Astrocyte (in vitro differentiated cells and primary cell): ENCODE measurements around the gene VAV1. TPM values are rescaled to one million over a fixed set of nuclear protein-coding genes. Genes with fewer than 3 reads are reported as not detected.

ENCODE experiments used
- DNase-seq: peaks from one replicate; pipeline ENCODE4 v3.0.0-alpha.2; 2010; ENCODE audit warnings: low read depth
- FAIRE-seq: peaks from 2 replicates; lab custom pipeline; 2011; peaks lifted over from hg19 to GRCh38; lab: Jason Lieb, UNC
- H2AFZ ChIP-seq: 2 replicates; pipeline ENCODE4 v1.6.0; 2012; ENCODE audit warnings: low read depth, low read length, inconsistent platforms
- H3K27ac ChIP-seq: 2 replicates; pipeline ENCODE4 v1.5.1; 2011; ENCODE audit warnings: low read depth, low read length, inconsistent platforms
- H3K27me3 ChIP-seq: 2 replicates; pipeline ENCODE4 v1.6.0; 2011; ENCODE audit warnings: low read length, inconsistent platforms; ENCODE audit not compliant: insufficient read depth
- H3K36me3 ChIP-seq: 2 replicates; pipeline ENCODE4 v1.5.1; 2011; ENCODE audit warnings: low read length, inconsistent platforms; ENCODE audit not compliant: insufficient read depth
- H3K4me1 ChIP-seq: 2 replicates; pipeline ENCODE4 v1.5.1; 2011; ENCODE audit warnings: low read length, inconsistent platforms; ENCODE audit not compliant: insufficient read depth
- H3K4me2 ChIP-seq: 2 replicates; pipeline ENCODE4 v1.6.0; 2012; ENCODE audit warnings: low read length, inconsistent platforms
- H3K4me3 ChIP-seq: 2 replicates; pipeline ENCODE4 v1.5.1; 2011; ENCODE audit warnings: low read depth, mild to moderate bottlenecking, low read length, inconsistent platforms; ENCODE audit not compliant: insufficient read depth
- H3K79me2 ChIP-seq: 2 replicates; pipeline ENCODE4 v1.6.0; 2012; ENCODE audit warnings: mild to moderate bottlenecking, low read length, inconsistent platforms; ENCODE audit not compliant: insufficient read depth
- H3K9ac ChIP-seq: 2 replicates; pipeline ENCODE4 v1.6.0; 2012; ENCODE audit warnings: mild to moderate bottlenecking, low read length, inconsistent platforms
- H3K9me3 ChIP-seq: 2 replicates; pipeline ENCODE4 v1.5.1; 2012; ENCODE audit warnings: low read depth, mild to moderate bottlenecking, low read length, inconsistent platforms; ENCODE audit not compliant: insufficient read depth
- H4K20me1 ChIP-seq: 2 replicates; pipeline ENCODE4 v1.6.0; 2012; ENCODE audit warnings: low read length, inconsistent platforms; ENCODE audit not compliant: insufficient read depth
- H3K27ac Mint-ChIP-seq: one replicate; pipeline ENCODE4 v1.8.0; 2021; ENCODE audit warnings: mild to moderate bottlenecking, mixed read lengths; ENCODE audit not compliant: unreplicated experiment
- H3K27me3 Mint-ChIP-seq: one replicate; pipeline ENCODE4 v1.8.0; 2021; ENCODE audit warnings: low read depth, mixed read lengths; ENCODE audit not compliant: unreplicated experiment
- H3K36me3 Mint-ChIP-seq: one replicate; pipeline ENCODE4 v1.8.0; 2021; ENCODE audit warnings: low read depth, mixed read lengths; ENCODE audit not compliant: unreplicated experiment
- H3K4me1 Mint-ChIP-seq: one replicate; pipeline ENCODE4 v1.8.0; 2021; ENCODE audit warnings: low read depth, mixed read lengths; ENCODE audit not compliant: unreplicated experiment
- H3K4me3 Mint-ChIP-seq: one replicate; pipeline ENCODE4 v1.8.0; 2021; ENCODE audit warnings: mild to moderate bottlenecking, moderate library complexity, mixed read lengths; ENCODE audit not compliant: unreplicated experiment
- H3K9me3 Mint-ChIP-seq: one replicate; pipeline ENCODE4 v1.8.0; 2021; ENCODE audit warnings: mild to moderate bottlenecking, mixed read lengths; ENCODE audit not compliant: unreplicated experiment
- EZH2 ChIP-seq: IDR thresholded peaks from 2 replicates; pipeline ENCODE4 v1.6.1; 2012; ENCODE audit warnings: mild to moderate bottlenecking, low read length, inconsistent platforms; ENCODE audit not compliant: insufficient read depth
- total RNA-seq: library from RNA; stranded (reverse); gene quantifications from 2 replicates; pipeline ENCODE4 v1.2.1, GENCODE V29; 2021
- TF ChIP-seq, protein P1 (sequence below): IDR thresholded peaks from 2 replicates; pipeline ENCODE4 v1.5.1; 2011; ENCODE audit warnings: low read depth, mild to moderate bottlenecking, inconsistent platforms, low read length, moderate library complexity; ENCODE audit not compliant: insufficient read depth

The VAV1 gene
- total RNA-seq, 1 donor from 2014 or later = not detected

DNA sequence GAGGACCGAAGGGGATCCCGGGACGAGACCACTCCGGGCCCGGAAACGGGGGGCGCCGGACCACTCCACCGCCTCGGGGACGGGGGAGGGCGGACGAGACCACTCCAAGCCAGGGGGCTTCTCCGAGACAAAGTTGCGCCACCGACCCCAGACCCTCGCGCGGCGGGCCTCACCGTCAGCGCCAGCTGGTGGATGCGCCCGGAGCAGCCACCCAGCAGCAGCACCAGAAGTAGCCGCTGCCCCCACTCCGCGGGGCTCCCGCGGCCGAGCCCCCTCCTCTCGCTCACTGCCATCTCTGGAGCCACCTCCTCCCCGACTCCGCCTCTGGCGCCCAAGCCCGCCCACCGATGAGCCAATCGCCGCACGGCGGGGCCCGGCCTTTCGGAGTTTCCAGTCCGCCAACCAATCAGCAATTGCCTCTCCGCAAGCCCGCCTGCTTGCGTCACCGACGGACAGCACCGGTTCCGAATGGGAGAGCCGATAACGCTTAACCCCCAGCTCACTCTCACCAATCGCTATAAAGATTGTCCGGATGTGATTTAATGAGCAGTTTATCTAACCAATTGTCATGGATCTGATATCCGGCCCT lies 35.1 kb upstream of the VAV1 start, which contains the start of gene GPR108:
GPR108 (minus strand) TSS at position 297 of the 589 bp plus-strand sequence; CDS start at position 293, 4 bp downstream.
- Mint-ChIP-seq H3K4me1 (peaks cover 16% of the 10 kb centered on the region), H3K9me3 (peaks cover 3% of the 10 kb centered on the region), H3K27ac (peak within 1 kb of the TSS; percentile 93), H3K36me3 (peaks cover 3% of the 10 kb centered on the region), H3K27me3 (no peaks in the 10 kb centered on the region), H3K4me3 (peak within 1 kb of the TSS; percentile 99)
- FAIRE-seq (no peak), DNase-seq (peak; percentile 100)
- Histone ChIP-seq H3K4me2 (peak within 1 kb of the TSS; percentile 95), H3K79me2 (peaks cover 31% of the 10 kb centered on the region), H3K27me3 (no peaks in the 10 kb centered on the region), H3K4me3 (peak within 1 kb of the TSS; percentile 79), H4K20me1 (no peaks in the 10 kb centered on the region), H3K9ac (peak within 1 kb of the TSS; percentile 89), H3K9me3 (no peaks in the 10 kb centered on the region), H3K4me1 (peaks cover 25% of the 10 kb centered on the region), H3K36me3 (no peaks in the 10 kb centered on the region), H3K27ac (peak within 1 kb of the TSS; percentile 93), H2AFZ (peak within 1 kb of the TSS; percentile 80)
- TF ChIP-seq, protein P1, sequence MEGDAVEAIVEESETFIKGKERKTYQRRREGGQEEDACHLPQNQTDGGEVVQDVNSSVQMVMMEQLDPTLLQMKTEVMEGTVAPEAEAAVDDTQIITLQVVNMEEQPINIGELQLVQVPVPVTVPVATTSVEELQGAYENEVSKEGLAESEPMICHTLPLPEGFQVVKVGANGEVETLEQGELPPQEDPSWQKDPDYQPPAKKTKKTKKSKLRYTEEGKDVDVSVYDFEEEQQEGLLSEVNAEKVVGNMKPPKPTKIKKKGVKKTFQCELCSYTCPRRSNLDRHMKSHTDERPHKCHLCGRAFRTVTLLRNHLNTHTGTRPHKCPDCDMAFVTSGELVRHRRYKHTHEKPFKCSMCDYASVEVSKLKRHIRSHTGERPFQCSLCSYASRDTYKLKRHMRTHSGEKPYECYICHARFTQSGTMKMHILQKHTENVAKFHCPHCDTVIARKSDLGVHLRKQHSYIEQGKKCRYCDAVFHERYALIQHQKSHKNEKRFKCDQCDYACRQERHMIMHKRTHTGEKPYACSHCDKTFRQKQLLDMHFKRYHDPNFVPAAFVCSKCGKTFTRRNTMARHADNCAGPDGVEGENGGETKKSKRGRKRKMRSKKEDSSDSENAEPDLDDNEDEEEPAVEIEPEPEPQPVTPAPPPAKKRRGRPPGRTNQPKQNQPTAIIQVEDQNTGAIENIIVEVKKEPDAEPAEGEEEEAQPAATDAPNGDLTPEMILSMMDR = no peak
- TF ChIP-seq EZH2 = no peak

DNA sequence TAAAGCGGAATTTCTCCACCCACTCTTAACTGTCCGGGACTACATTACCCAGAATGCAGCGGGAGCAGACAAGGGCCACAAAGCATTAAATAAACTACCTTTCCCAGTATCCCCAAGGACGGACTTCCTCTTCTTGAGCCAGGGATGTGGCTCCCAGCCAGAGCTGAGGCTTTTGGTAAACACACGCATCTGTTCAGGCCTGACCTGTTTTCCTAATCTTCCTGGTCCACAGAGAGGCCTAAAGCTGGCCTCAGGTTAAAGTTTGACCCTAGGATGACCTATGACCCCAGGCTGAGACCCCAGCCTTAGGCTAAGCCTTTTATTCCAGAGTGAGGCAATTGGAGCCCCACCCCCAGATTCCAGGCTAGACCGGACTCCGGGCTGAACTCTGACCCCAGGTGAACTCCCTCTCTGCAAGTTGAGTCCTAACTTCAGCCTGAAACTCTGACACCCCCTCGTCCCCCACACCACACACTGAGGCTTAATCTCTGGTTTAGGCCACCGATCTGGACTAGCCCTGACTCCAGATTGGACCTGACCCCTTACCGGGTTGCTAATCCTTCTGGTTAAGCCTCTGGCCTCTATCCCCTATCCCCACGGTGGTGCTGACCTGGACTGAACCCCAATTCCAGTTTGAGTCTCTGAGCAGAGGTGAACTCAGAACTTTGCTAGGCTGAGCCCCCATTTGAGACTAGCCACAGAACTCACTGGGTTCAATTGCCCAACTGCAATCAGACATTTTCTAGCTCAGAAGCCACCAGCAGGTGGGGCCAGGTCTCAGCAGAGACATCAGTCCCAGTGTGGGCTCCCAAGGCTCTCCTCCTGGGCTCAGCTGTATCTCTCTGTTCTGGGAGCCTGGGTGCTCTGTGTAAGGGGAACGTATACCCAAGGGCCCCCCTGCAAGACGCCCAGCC lies 34.4 kb upstream of the VAV1 start:
- DNase-seq = peak; percentile 60
- H3K27ac ChIP-seq = peak overlapping the region; percentile 49
- H3K4me2 ChIP-seq = peak overlapping the region; percentile 84
- no peaks in the 10 kb centered on the region for H3K36me3 Mint-ChIP-seq
- TF ChIP-seq, protein P1 = peak; percentile 45
- TF ChIP-seq EZH2 = no peak
- H3K27me3 Mint-ChIP-seq = no peaks in the 10 kb centered on the region
- peak overlapping the region; percentile 99 for H3K4me3 Mint-ChIP-seq
- H3K27ac Mint-ChIP-seq = peak overlapping the region; percentile 91
- H3K79me2 ChIP-seq = peaks cover 36% of the 10 kb centered on the region
- peak; percentile 96 for FAIRE-seq
- H3K4me1 ChIP-seq = peaks cover 25% of the 10 kb centered on the region
- no peak overlapping the region for H3K9ac ChIP-seq
- H4K20me1 ChIP-seq = no peaks in the 10 kb centered on the region
- no peaks in the 10 kb centered on the region for H3K9me3 Mint-ChIP-seq
- no peaks in the 10 kb centered on the region for H3K27me3 ChIP-seq
- peaks cover 5% of the 10 kb centered on the region for H3K36me3 ChIP-seq
- H2AFZ ChIP-seq = peak overlapping the region; percentile 70
- H3K4me1 Mint-ChIP-seq = peaks cover 16% of the 10 kb centered on the region
- H3K4me3 ChIP-seq = no peak overlapping the region
- H3K9me3 ChIP-seq = no peaks in the 10 kb centered on the region
